SK-N-SH (cell line): Measurements from ENCODE around the gene CACNA2D3.
A peak's percentile ranks its signal among the peaks of the same experiment; 100 is the strongest.

ENCODE experiments used
- EP300 ChIP-seq, 2 experiments: IDR thresholded peaks; 2 replicates each; pipeline versions ENCODE4 v1.4.0 to v1.6.1; 2012; ENCODE audit warnings: borderline replicate concordance in 1 of 2, low read depth in 1 of 2, low read length in 1 of 2
- EZH2phosphoT487 ChIP-seq: fragments of 200-600 bp; sonication (generic); IDR thresholded peaks from 2 replicates; pipeline ENCODE4 v1.6.1; 2017; ENCODE audit warnings: low read depth, mixed run types, mild to moderate bottlenecking, antibody characterized with exemption, moderate library complexity, borderline replicate concordance
- FOXJ3 ChIP-seq: sonication (generic); formaldehyde crosslinking; IDR thresholded peaks from 2 replicates; pipeline ENCODE4 v1.5.1; 2020; ENCODE audit warnings: mild to moderate bottlenecking, missing genetic modification reagents
- FOXM1 ChIP-seq: IDR thresholded peaks from 2 replicates; pipeline ENCODE4 v1.4.0; 2012; ENCODE audit warnings: low read depth, mild to moderate bottlenecking
- GABPA ChIP-seq: IDR thresholded peaks from 2 replicates; pipeline ENCODE4 v1.4.0; 2012; ENCODE audit warnings: low read depth, mild to moderate bottlenecking
- GATA2 ChIP-seq: sonication (generic); formaldehyde crosslinking; IDR thresholded peaks from 2 replicates; pipeline ENCODE4 v1.5.0; 2020; ENCODE audit warnings: mild to moderate bottlenecking, missing genetic modification reagents
- POLR2AphosphoS5 ChIP-seq: IDR thresholded peaks from 2 replicates; pipeline ENCODE4 v1.6.1; 2012; ENCODE audit warnings: low read depth, low read length
- REST ChIP-seq: IDR thresholded peaks from 2 replicates; pipeline ENCODE4 v1.6.1; 2012; ENCODE audit warnings: mild to moderate bottlenecking, low read depth, low read length, moderate library complexity
- RFX5 ChIP-seq: IDR thresholded peaks from 2 replicates; pipeline ENCODE4 v1.6.1; 2012; ENCODE audit warnings: mild to moderate bottlenecking, improper control_type of control experiment, low read length
- RXRA ChIP-seq: IDR thresholded peaks from 2 replicates; pipeline ENCODE4 v1.4.0; 2012; ENCODE audit warnings: low read depth, mild to moderate bottlenecking, borderline replicate concordance
- SIN3A ChIP-seq: IDR thresholded peaks from 2 replicates; pipeline ENCODE4 v1.6.1; 2012; ENCODE audit warnings: low read depth, mild to moderate bottlenecking, low read length, moderate library complexity, borderline replicate concordance
- TAF1 ChIP-seq: IDR thresholded peaks from 2 replicates; pipeline ENCODE4 v1.6.1; 2012; ENCODE audit warnings: low read depth, mild to moderate bottlenecking, low read length, moderate library complexity, borderline replicate concordance
- TF ChIP-seq, protein P1 (sequence below): fragments of 200-600 bp; sonication (generic); IDR thresholded peaks from 2 replicates; pipeline ENCODE4 v1.6.1; 2017; ENCODE audit warnings: antibody characterized with exemption, mild to moderate bottlenecking, moderate library complexity

DNA sequence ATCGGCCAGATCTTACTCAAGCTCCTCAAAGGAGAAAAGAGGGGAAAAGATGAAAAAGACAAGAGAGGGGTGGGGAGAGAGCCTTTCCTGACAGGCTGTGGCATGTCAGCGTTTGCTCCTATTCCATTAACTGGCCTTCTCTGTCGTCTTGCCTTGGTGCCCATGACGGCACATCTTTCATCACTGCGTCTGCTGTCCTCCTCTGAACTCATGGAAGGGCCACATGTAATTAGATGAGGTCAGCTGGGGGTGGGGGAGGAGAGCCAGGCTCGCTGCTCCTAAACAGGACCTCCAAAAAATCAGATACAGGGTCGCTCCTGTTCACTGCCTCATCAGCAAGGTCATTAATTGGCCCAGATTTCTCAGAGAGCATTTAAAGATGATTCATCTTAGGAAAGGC lies 755.8 kb downstream of the CACNA2D3 start:
- TF ChIP-seq, protein P1, sequence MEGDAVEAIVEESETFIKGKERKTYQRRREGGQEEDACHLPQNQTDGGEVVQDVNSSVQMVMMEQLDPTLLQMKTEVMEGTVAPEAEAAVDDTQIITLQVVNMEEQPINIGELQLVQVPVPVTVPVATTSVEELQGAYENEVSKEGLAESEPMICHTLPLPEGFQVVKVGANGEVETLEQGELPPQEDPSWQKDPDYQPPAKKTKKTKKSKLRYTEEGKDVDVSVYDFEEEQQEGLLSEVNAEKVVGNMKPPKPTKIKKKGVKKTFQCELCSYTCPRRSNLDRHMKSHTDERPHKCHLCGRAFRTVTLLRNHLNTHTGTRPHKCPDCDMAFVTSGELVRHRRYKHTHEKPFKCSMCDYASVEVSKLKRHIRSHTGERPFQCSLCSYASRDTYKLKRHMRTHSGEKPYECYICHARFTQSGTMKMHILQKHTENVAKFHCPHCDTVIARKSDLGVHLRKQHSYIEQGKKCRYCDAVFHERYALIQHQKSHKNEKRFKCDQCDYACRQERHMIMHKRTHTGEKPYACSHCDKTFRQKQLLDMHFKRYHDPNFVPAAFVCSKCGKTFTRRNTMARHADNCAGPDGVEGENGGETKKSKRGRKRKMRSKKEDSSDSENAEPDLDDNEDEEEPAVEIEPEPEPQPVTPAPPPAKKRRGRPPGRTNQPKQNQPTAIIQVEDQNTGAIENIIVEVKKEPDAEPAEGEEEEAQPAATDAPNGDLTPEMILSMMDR: no peak
- TF ChIP-seq TAF1 (no peak), EP300 (IDR thresholded peaks at IDR 0.05; ENCODE audit: borderline replicate concordance in 1 of 2, low read depth in 1 of 2, low read length in 1 of 2) (no peak), GATA2 (CRISPR knock-in tag) (no peak), FOXJ3 (no peak), RFX5 (no peak), REST (no peak), POLR2AphosphoS5 (no peak), GABPA (no peak), RXRA (peak; percentile 30; the same call in 1 of the 2 replicates), EZH2phosphoT487 (no peak), SIN3A (no peak), FOXM1 (no peak)
